ENCODE measurements around the gene PTPRT. TPM values are rescaled to one million over a fixed set of nuclear protein-coding genes. Genes with fewer than 3 reads are reported as not detected.

The PTPRT gene
- total RNA-seq, 4 donors from 2014 or later, result 0.57 to 2.0 (median 0.83) TPM

DNA sequence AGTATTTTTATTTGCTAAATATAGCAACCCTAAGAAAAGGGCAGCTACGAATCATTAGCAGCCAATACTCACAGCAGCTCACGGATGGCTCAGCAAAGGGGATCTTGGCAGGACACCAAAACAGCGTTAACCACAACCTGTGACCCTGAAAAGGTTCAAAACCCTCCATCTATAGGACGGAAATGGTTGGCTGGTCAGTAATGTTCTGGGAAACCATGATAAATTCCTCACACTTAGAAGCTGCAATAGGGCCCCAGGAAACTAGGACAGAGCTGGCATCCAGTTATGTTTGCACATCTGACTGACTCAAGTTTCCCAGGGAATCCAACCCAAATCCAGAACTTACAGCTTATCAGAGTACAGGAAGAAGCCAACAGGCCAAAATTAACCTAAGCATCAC is 30.9 kb upstream of the PTPRT start:
- TF ChIP-seq, protein P1, sequence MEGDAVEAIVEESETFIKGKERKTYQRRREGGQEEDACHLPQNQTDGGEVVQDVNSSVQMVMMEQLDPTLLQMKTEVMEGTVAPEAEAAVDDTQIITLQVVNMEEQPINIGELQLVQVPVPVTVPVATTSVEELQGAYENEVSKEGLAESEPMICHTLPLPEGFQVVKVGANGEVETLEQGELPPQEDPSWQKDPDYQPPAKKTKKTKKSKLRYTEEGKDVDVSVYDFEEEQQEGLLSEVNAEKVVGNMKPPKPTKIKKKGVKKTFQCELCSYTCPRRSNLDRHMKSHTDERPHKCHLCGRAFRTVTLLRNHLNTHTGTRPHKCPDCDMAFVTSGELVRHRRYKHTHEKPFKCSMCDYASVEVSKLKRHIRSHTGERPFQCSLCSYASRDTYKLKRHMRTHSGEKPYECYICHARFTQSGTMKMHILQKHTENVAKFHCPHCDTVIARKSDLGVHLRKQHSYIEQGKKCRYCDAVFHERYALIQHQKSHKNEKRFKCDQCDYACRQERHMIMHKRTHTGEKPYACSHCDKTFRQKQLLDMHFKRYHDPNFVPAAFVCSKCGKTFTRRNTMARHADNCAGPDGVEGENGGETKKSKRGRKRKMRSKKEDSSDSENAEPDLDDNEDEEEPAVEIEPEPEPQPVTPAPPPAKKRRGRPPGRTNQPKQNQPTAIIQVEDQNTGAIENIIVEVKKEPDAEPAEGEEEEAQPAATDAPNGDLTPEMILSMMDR (IDR thresholded peaks at IDR 0.05; ENCODE audit: low read depth), result no peak

DNA sequence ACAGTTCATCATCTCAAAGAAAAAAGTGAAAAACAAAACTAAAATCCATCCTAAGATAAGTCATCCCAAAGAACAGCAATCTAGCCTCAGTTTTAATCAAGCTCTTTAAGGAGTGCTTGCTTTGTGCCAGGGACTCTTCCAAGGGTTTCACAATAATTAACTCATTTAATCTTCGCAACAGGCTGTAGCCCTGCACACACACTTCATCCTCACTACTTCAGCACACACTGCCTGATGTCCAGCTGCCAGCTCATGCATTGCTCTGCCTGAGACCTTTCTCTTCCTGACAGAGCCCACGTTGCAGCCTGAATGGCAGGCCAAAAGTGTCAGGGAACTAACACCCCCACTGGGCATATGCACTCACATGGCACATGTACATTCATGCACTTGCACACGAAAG is 21.2 kb upstream of the PTPRT start:
- TF ChIP-seq, protein P1 (IDR thresholded peaks at IDR 0.05; ENCODE audit: low read depth), result no peak

DNA sequence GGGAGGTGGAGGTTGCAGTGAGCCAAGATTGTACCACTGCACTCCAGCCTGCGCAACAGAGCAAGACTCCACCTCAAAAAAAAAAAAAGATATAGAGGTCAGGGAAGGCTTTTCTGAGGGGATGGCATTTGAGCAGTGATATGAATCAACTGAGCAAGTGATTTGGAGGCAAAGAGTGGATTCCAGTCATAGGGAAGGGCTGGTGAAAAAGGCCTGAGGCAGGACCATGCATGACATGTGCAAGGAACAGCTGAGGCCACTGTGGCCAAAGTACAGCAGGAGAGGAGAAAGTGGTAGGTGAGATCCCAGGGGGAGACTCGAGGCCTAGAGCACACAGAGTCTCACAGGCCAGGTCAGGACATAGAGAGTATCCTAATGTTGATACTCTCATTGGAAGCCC is 20.1 kb upstream of the PTPRT start:
- TF ChIP-seq, protein P1 (IDR thresholded peaks at IDR 0.05; ENCODE audit: low read depth), result no peak

DNA sequence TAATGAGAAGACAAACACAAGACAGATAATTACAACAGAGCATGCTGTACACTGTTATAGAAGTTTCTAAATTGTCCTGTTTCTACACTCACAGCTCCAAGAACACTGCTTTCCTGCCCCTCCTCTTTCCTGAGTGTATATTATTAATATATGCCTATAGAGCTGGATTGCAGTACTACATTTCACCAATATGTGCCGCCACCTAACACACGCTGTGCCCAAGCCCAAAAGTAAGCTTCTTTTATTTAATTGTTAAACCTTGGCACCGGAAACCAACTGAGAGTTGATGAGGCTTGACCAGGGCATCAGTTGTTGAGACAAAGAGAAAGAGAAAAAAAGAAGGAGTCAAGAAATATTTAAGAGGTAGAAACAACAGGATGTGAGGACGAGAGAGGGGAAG is 16.0 kb upstream of the PTPRT start:
- TF ChIP-seq, protein P1 (IDR thresholded peaks at IDR 0.05; ENCODE audit: low read depth), result no peak

DNA sequence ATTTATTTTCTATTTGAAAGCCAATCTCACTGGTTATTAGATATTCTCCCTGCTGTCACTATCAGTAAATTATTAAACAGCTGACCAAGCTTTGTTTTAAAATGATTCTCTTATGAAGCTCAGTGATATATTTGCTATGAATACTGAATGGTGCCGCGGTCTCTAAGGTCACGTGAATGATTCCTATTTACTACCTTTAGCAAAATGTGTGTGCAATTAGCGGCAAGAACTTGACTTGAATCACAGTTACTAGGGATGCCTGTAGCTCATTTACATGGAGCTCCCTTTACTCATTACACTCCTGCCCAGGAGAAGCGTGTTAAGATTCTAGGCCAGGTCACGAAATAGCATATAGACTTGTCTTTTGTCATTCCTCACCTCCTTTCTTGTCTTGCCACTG is 12.4 kb upstream of the PTPRT start:
- TF ChIP-seq, protein P1 (IDR thresholded peaks at IDR 0.05; ENCODE audit: low read depth), result no peak

DNA sequence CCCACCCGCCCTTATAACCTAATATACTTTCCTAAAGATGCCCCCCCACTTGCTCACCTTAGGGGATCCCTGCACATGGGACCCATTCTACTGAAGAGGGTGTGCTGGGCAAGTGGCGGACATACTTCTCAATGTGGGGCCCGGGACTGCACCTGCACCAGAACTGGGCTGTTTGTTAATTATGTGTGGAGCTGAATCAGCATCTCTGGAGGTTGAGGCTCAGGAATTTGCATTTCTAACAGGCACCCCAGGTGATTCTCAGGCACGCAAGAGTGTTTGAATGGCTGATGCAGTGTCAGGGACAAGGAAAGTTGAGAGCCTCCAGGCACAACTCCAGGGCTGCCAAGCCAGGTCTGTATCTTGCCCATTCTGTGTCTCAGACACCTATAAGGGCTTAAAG is 8.9 kb upstream of the PTPRT start:
- TF ChIP-seq, protein P1 (IDR thresholded peaks at IDR 0.05; ENCODE audit: low read depth), result no peak

DNA sequence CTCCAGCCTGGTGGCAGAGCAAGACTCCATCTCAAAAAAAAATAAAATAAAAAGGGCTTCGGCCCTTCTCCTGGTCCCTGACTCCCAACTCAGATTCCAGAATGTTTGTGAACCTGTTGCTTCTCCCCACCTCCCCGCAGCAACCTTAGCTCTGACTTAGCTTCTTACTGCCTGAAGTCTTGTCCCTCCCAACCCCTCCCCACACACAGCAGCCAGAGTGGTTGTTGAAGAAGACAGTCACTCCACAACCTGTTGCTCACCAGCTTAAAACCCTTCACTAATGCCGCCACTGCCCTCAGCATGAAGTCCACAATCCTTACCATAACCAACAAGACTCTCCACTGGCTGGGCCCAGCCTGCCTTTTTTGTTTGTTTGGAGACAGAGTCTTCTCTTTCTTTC is 6.5 kb upstream of the PTPRT start:
- TF ChIP-seq, protein P1 (IDR thresholded peaks at IDR 0.05; ENCODE audit: low read depth), result no peak
